Activated CD4-positive, alpha-beta T cell treated with anti-CD3 and anti-CD28 coated beads for 36 hours (primary cell): ENCODE measurements around the gene NRAP. TPM values are rescaled to one million over a fixed set of nuclear protein-coding genes. Genes with fewer than 3 reads are reported as not detected.

Source experiments
- ATAC-seq: fragments of 200-7000 bp; cut with Tn5 transposase; one replicate; pipeline ENCODE4 v1.10.0; 2021; ENCODE audit warnings: mild to moderate bottlenecking, moderate library complexity
- CTCF ChIA-PET: fragments of 350-600 bp; sonication (Branson Sonifier 250); formaldehyde crosslinking; loops from one replicate; lab custom pipeline; 2021; ENCODE audit warnings: antibody characterized with exemption; lab: Charles Lee
- POLR2A ChIA-PET: fragments of 350-600 bp; sonication (Branson Sonifier 250); formaldehyde crosslinking; loops from one replicate; lab custom pipeline; 2021; ENCODE audit warnings: antibody characterized with exemption, inconsistent platforms; lab: Charles Lee
- DNase-seq: peaks from one replicate; pipeline ENCODE4 v3.0.0-alpha.2; 2020
- H3K27ac Mint-ChIP-seq: one replicate; pipeline ENCODE4 v1.8.0; 2021; ENCODE audit warnings: mixed read lengths
- H3K27me3 Mint-ChIP-seq: one replicate; pipeline ENCODE4 v1.8.0; 2021; ENCODE audit warnings: mixed read lengths
- H3K36me3 Mint-ChIP-seq: one replicate; pipeline ENCODE4 v1.8.0; 2021; ENCODE audit warnings: low read depth, mixed read lengths
- H3K4me1 Mint-ChIP-seq: one replicate; pipeline ENCODE4 v1.8.0; 2021; ENCODE audit warnings: mixed read lengths
- H3K4me3 Mint-ChIP-seq: one replicate; pipeline ENCODE4 v1.8.0; 2021; ENCODE audit warnings: mild to moderate bottlenecking, moderate library complexity, mixed read lengths
- H3K9me3 Mint-ChIP-seq: one replicate; pipeline ENCODE4 v1.8.0; 2021; ENCODE audit warnings: low read depth, mixed read lengths
- intact Hi-C, 2 experiments: fragments of 100-400 bp; cut with DNase I in 1 of 2; cut with micrococcal nuclease in 1 of 2; formaldehyde crosslinking; loops; one replicate each; pipeline versions ENCODE4 v1.14.2 to v1.15.1; 2022 to 2024; cut with DNase I, micrococcal nuclease
- total RNA-seq, 2 experiments: library from RNA; stranded (reverse); gene quantifications; one replicate each; pipeline ENCODE4 v1.2.3, GENCODE V29; 2021

NRAP gene
- total RNA-seq, 2 experiments from 2014 or later = not detected

DNA sequence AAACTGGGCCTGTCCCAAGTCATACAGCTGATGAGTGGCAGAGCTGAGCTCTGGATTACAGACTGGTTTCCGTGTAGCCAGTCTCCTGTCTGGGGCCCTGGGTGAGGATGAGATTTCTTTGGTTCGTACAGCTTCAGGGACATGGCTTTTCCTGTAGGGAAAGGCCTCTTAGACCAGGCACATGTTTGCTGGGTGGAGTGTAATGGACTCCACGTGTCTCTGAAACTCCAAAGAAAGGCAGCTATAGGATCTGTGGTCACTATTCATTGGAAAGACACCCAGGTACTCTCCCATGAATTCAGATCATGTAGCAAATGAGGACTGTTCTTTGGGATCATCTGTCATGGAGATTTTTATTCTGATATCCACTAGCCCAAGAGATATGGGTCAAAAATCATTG lies 108.6 kb downstream of the NRAP start:
- intact Hi-C loops = no loop called here
- H3K9me3 Mint-ChIP-seq = no peaks in the 10 kb centered on the region
- H3K36me3 Mint-ChIP-seq = no peaks in the 10 kb centered on the region
- CTCF ChIA-PET = interaction anchor here (0.7 to 2.3 kb wide), 4 partner anchors 8 to 289 kb away, joined by 3 to 10 read pairs (median 4); no protein-coding TSS in a partner anchor
- ATAC-seq (no peak), DNase-seq (no peak)
- H3K27ac Mint-ChIP-seq = no peak overlapping the region
- H3K4me1 Mint-ChIP-seq = peaks cover 3% of the 10 kb centered on the region
- POLR2A ChIA-PET = no interaction called here
- peaks cover 24% of the 10 kb centered on the region for H3K27me3 Mint-ChIP-seq
- H3K4me3 Mint-ChIP-seq = no peak overlapping the region

DNA sequence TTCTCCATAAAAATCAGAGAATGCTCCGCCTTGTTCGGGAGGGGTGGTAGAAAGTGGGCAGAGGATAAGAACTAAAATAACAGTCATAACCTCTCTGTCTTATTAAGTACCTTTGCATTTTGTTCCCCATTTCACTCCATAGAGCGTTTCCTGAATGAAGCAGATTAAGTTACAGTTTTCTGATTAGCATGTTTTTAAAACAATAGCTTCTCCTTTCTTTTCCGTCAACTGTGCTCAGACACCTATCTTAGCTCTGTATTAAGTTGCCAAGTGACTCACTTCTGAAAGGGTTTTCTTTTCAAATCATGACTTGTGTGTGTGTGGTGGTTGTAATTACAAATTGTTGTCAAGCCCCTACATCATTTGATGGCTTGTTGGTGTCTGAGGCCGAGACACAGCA lies 109.6 kb downstream of the NRAP start:
- Mint-ChIP-seq H3K4me3 (no peak overlapping the region), H3K9me3 (no peaks in the 10 kb centered on the region), H3K4me1 (peaks cover 3% of the 10 kb centered on the region), H3K27ac (no peak overlapping the region), H3K36me3 (no peaks in the 10 kb centered on the region), H3K27me3 (peaks cover 23% of the 10 kb centered on the region)
- CTCF ChIA-PET = interaction anchor here (0.7 to 2.3 kb wide), 3 partner anchors 9 to 907 kb away, joined by 3 to 10 read pairs (median 5); no protein-coding TSS in a partner anchor
- POLR2A ChIA-PET = no interaction called here
- no peak for ATAC-seq
- DNase-seq = no peak
- intact Hi-C loops = no loop called here

DNA sequence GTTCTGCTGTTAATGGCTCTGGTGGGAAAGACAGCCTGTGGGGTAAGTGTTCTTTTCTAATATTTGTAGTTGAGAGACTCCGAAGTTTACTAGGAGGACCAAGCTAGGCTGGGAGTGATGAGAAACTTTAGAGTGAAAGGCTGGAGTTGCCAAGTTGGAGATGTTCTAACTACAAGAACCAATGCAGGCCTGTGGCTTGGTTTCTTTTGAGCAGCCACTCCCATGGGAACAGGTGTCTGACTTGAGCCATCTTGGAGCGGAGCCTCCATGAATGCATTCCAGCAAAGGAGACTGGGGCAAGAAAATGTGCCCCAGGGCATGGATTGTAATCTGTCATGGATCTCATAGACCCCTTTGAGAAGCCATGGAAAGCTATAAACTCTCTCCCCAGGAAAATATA lies 110.7 kb downstream of the NRAP start:
- CTCF ChIA-PET = no interaction called here
- Mint-ChIP-seq H3K4me3 (no peak overlapping the region), H3K36me3 (no peaks in the 10 kb centered on the region), H3K27ac (no peak overlapping the region), H3K4me1 (peaks cover 3% of the 10 kb centered on the region), H3K27me3 (peaks cover 18% of the 10 kb centered on the region), H3K9me3 (no peaks in the 10 kb centered on the region)
- intact Hi-C loops = no loop called here
- POLR2A ChIA-PET = no interaction called here
- ATAC-seq = no peak
- no peak for DNase-seq

DNA sequence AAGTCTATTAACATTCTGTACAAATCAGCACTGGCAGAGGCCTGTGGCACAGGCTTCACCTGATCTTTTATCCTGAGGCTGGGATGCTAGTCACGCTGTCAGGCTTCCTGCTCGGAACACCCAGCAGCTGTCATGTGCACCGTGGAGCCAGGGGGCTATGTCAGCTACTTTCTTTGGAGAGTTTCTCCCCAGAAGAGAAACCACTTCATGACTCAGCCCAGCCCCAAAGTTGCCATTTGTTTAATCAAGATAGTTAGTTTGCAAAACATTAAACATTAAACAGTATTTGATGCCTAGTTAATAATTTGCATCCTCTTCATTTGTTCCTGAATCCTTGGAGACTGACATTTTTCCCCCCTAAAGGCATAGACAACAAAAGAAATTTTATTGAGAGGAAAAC lies 111.1 kb downstream of the NRAP start, which contains the start of gene HABP2:
TSS of gene HABP2 (plus strand) at position 353 of the 400 bp plus-strand sequence. CDS start 69 bp downstream, outside the sequence.
- no peaks in the 10 kb centered on the region for H3K4me1 Mint-ChIP-seq
- no peak within 1 kb of the TSS for H3K27ac Mint-ChIP-seq
- intact Hi-C loops = no loop called here

DNA sequence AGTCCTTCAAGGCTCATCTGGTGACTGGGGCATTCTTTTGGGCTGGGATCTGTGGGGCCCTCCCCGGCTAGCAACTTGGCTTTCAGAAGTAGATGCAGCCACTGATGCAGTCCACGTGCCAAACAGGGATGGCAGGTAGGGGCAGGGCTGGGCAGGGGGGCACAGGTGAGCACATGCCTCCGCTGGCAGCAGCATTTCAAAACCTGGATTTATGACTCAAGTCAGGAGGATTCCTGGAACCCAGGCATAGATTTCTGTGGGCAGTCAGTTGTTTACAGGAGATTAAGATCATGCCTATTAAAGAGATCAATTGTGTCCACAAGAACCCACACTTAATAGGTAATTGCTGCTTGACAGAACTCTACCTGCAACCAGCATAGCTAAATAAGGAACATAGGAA lies 111.8 kb downstream of the NRAP start:
- ChIA-PET POLR2A (no interaction called here), CTCF (no interaction called here)
- Mint-ChIP-seq H3K27me3 (peaks cover 10% of the 10 kb centered on the region), H3K36me3 (no peaks in the 10 kb centered on the region), H3K9me3 (no peaks in the 10 kb centered on the region), H3K4me3 (no peak overlapping the region), H3K27ac (no peak overlapping the region), H3K4me1 (no peaks in the 10 kb centered on the region)
- ATAC-seq = no peak
- DNase-seq = no peak
- intact Hi-C loops = no loop called here

More for the DNA sequence above, 111.1 kb downstream of the NRAP start, which contains the start of gene HABP2:
- peaks cover 14% of the 10 kb centered on the region for H3K27me3 Mint-ChIP-seq
- no peak for ATAC-seq
- H3K36me3 Mint-ChIP-seq = no peaks in the 10 kb centered on the region
- ChIA-PET POLR2A (no interaction called here), CTCF (no interaction called here)
- no peaks in the 10 kb centered on the region for H3K9me3 Mint-ChIP-seq
- DNase-seq = no peak
- H3K4me3 Mint-ChIP-seq = no peak within 1 kb of the TSS

DNA sequence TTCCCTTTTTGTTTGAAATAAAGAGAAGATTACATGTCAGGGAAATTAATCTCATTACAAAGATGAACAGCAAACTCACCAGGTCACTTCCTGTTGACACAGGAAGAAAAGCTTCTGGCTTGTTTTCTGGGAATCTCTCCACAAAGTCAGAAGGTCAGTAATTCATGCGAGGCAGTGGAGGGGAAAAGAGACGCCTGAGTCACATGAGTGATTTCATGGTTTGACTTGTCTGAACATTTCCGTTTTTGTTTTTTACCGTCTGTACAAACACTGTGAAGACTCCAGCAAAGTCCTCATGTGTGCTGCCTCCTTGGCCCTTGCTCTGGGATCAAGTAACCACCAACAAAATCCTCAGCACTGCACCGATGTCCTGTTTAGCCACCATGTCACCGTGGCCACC lies 113.5 kb downstream of the NRAP start:
- Mint-ChIP-seq H3K27ac (no peak overlapping the region), H3K9me3 (no peaks in the 10 kb centered on the region), H3K27me3 (peaks cover 7% of the 10 kb centered on the region), H3K4me1 (no peaks in the 10 kb centered on the region), H3K4me3 (no peak overlapping the region), H3K36me3 (no peaks in the 10 kb centered on the region)
- ChIA-PET POLR2A (no interaction called here), CTCF (no interaction called here)
- ATAC-seq = no peak
- intact Hi-C loops = no loop called here
- DNase-seq = no peak

DNA sequence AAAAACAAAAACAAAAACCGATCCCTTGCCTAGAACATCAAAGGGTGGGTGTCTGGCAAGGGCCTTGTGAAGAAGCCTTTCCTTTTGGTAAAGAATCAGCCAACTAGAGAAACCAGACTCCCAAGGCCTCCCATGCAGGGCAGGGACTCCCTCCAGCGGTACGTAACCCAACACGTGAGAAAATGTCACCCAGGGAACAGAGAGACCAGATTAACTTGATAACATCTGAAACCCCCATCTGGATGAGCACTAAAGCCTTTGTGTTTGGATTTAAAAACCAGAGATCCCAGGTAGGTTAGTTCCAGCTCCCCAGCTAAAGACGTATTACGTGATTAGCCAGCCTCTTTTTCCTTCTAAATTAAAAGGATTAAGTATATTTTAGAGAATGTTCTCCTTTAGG lies 114.0 kb downstream of the NRAP start:
- ChIA-PET CTCF (no interaction called here), POLR2A (no interaction called here)
- Mint-ChIP-seq H3K27me3 (peaks cover 7% of the 10 kb centered on the region), H3K9me3 (no peaks in the 10 kb centered on the region), H3K4me3 (no peak overlapping the region), H3K36me3 (no peaks in the 10 kb centered on the region), H3K27ac (no peak overlapping the region), H3K4me1 (no peaks in the 10 kb centered on the region)
- intact Hi-C loops = no loop called here
- ATAC-seq (no peak), DNase-seq (no peak)

DNA sequence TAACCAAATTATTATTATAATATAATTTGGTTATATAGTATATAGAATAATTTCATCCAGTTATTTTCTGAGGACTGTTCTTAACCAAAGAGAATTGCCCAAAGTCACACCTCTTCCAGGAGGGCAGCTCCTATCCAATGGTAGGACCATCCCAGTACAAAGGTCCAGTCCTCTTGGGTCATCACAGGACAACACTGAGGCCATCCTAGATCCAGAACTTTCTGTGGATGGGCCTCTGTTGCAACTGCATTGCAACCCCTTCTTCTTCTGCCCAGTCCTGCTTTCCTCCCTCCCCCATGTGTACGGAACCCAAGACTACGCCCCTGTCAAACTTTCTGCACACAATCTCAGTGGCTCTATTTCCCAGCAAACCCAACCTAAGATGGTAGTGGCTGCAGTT lies 116.4 kb downstream of the NRAP start:
- ATAC-seq = no peak
- no peaks in the 10 kb centered on the region for H3K9me3 Mint-ChIP-seq
- intact Hi-C loops = no loop called here
- peaks cover 4% of the 10 kb centered on the region for H3K27me3 Mint-ChIP-seq
- no peak overlapping the region for H3K27ac Mint-ChIP-seq
- ChIA-PET POLR2A (no interaction called here), CTCF (interaction anchor here (1.0 kb wide), 1 partner anchor 16 kb away, joined by 4 read pairs; no protein-coding TSS in a partner anchor)
- no peaks in the 10 kb centered on the region for H3K36me3 Mint-ChIP-seq
- no peaks in the 10 kb centered on the region for H3K4me1 Mint-ChIP-seq
- no peak overlapping the region for H3K4me3 Mint-ChIP-seq
- DNase-seq = no peak

DNA sequence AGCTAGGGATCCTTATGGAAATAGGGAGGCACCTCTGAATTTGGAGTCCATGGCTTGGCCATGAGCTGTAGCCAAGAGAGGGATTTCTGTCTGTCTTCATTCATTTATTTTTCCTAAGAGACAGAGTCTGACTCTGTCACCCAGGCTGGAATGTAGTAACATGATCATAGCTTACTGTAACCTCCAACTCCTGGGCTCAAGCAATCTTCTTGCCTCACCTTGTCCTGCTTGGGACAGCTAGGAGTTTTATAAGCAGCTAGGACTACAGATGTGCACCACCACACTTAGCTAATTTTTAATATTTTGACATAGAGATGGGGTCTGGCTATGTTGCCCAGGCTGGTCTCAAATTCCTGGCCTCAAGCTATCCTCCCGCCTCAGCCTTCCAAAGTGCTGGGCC lies 119.4 kb downstream of the NRAP start:
- Mint-ChIP-seq H3K9me3 (no peaks in the 10 kb centered on the region), H3K27me3 (peaks cover 7% of the 10 kb centered on the region), H3K4me3 (no peak overlapping the region), H3K4me1 (no peaks in the 10 kb centered on the region), H3K36me3 (no peaks in the 10 kb centered on the region), H3K27ac (no peak overlapping the region)
- no peak for DNase-seq
- ATAC-seq = no peak
- intact Hi-C loops = no loop called here
- POLR2A ChIA-PET = interaction anchor here (0.7 kb wide), 1 partner anchor 23 kb away, joined by 4 read pairs; no protein-coding TSS in a partner anchor
- CTCF ChIA-PET = interaction anchor here (0.9 kb wide), 1 partner anchor 18 kb away, joined by 3 read pairs; no protein-coding TSS in a partner anchor

DNA sequence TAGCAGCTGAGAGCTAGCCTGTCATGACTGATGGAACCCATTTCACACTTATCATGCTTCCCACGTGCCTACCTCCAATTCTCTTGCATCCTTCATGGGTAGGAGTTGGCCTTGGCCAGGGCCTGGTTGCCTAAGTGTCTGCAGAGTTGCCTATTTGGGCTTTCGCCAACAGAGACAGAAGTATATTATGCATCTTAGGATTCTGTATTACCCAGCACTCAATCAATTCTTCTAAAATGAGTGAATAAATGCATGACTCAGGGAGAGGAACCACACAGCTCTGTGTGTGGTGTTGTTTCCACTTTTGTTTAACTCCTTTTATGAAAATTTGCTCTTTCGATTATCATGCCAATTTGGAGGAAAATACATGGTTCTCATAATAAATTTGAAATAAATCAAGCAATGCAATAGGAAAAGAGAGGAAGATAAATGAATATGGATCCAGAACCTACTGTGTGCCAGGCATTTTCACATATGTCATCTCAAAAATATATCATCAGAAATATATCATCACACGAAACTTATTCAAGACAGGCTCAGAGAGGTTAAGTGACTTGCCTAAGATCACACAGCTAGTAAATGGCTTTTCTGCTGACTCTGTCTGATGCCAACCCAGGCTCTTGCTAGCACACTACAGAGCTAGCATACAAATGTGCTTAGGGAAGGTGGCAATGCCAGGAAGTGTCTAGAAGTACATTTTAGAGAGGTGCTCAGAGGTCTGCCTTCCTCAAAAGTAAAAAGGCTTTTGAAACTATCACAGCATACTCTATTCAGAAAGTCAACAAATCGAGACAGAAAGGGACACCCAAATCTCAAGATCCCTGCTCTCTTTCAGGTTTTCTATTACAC lies 120.5 kb downstream of the NRAP start:
- POLR2A ChIA-PET = no interaction called here
- Mint-ChIP-seq H3K27ac (no peak overlapping the region), H3K36me3 (no peaks in the 10 kb centered on the region), H3K4me1 (no peaks in the 10 kb centered on the region), H3K27me3 (peaks cover 7% of the 10 kb centered on the region), H3K4me3 (no peak overlapping the region), H3K9me3 (no peaks in the 10 kb centered on the region)
- intact Hi-C loops = no loop called here
- DNase-seq (no peak), ATAC-seq (no peak)
- CTCF ChIA-PET = no interaction called here

DNA sequence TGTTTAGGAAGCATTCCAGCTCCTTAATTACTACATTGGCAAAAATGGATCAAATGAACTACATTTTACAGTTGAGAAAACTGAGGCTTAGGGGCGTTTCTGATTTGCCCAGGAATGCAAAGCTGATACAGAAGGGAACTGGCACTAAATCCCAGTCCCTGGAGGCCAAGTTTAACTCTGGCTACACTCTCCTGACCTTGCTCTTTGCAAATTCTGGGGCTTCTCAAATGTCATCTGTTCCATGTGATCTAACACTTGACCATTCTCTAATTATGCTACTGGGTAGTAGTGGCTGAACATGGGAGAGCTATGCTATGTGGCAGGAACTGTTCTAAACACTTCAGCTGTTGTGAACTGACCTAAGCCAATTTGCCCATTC lies 122.3 kb downstream of the NRAP start:
- Mint-ChIP-seq H3K4me1 (no peaks in the 10 kb centered on the region), H3K9me3 (no peaks in the 10 kb centered on the region), H3K36me3 (no peaks in the 10 kb centered on the region), H3K27ac (no peak overlapping the region), H3K4me3 (no peak overlapping the region), H3K27me3 (peaks cover 4% of the 10 kb centered on the region)
- ATAC-seq (no peak), DNase-seq (no peak)
- ChIA-PET POLR2A (no interaction called here), CTCF (no interaction called here)
- intact Hi-C loops = no loop called here
